ENCODE results near the gene HAUS8.
"Not testable (repeated sequence)": the region's sequence is repeated elsewhere in the genome, so short reads cannot be mapped to it uniquely, and the experiment has no call there.

The HAUS8 gene

GRCh38 chr19:17025361-17025760 lies 49.9 kb downstream of the HAUS8 start:
- H3K36me3 ChIP-seq (ENCODE audit: insufficient read depth, low read length) = no peaks in the 10 kb centered on the region
- H3K4me3 ChIP-seq (ENCODE audit: low read length) = no peak overlapping the region
- H3K9me3 ChIP-seq (replicated peaks; ENCODE audit: low read length) = peaks cover 7% of the 10 kb centered on the region
- H3K4me1 ChIP-seq (ENCODE audit: control insufficient read depth, insufficient read depth, low read length) = no peaks in the 10 kb centered on the region
- no peak overlapping the region for H3K9ac ChIP-seq (ENCODE audit: low read depth, low read length)
- no peak overlapping the region for H3K4me2 ChIP-seq (ENCODE audit: low read length)
- H3K27me3 ChIP-seq (ENCODE audit: control insufficient read depth, insufficient read depth, low read length) = peaks cover 43% of the 10 kb centered on the region

GRCh38 chr19:17024941-17025340 lies 50.3 kb downstream of the HAUS8 start:
- not testable (repeated sequence) for H3K4me3 ChIP-seq (ENCODE audit: low read length); H3K9ac ChIP-seq (ENCODE audit: low read depth, low read length); H3K36me3 ChIP-seq (ENCODE audit: insufficient read depth, low read length); H3K4me2 ChIP-seq (ENCODE audit: low read length); H3K9me3 ChIP-seq (replicated peaks; ENCODE audit: low read length); H3K4me1 ChIP-seq (ENCODE audit: control insufficient read depth, insufficient read depth, low read length)
- peaks cover 40% of the 10 kb centered on the region for H3K27me3 ChIP-seq (ENCODE audit: control insufficient read depth, insufficient read depth, low read length)

DNA sequence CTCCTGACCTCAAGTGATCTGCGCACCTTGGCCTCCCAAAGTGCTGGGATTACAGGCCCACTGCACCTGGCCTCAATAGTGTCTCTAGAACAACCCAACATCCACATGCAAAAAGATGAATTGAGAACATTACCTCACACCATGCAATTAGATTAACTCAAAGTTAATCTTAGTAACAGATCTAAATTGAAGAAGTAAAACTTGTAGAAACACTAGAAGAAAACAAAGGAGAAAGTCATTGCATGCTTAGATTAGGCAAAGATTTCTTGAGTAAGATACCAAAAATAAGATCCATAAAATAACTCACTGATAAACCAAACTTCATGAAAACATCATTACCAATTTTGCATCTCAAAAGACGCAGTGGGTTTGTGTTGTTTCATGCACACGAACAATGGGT lies 51.4 kb downstream of the HAUS8 start:
- no peaks in the 10 kb centered on the region for H3K4me1 ChIP-seq (ENCODE audit: control insufficient read depth, insufficient read depth, low read length)
- H3K4me2 ChIP-seq (ENCODE audit: low read length) = no peak overlapping the region
- peaks cover 7% of the 10 kb centered on the region for H3K9me3 ChIP-seq (replicated peaks; ENCODE audit: low read length)

GRCh38 chr19:17022738-17023137 lies 52.5 kb downstream of the HAUS8 start:
- Histone ChIP-seq H3K36me3 (ENCODE audit: insufficient read depth, low read length) (no peaks in the 10 kb centered on the region), H3K9me3 (replicated peaks; ENCODE audit: low read length) (peaks cover 7% of the 10 kb centered on the region), H3K4me1 (ENCODE audit: control insufficient read depth, insufficient read depth, low read length) (no peaks in the 10 kb centered on the region), H3K9ac (ENCODE audit: low read depth, low read length) (no peak overlapping the region), H3K4me2 (ENCODE audit: low read length) (no peak overlapping the region), H3K4me3 (ENCODE audit: low read length) (no peak overlapping the region), H3K27me3 (ENCODE audit: control insufficient read depth, insufficient read depth, low read length) (peaks cover 28% of the 10 kb centered on the region)

More for the DNA sequence above, 51.4 kb downstream of the HAUS8 start:
- no peak overlapping the region for H3K9ac ChIP-seq (ENCODE audit: low read depth, low read length)
- peaks cover 39% of the 10 kb centered on the region for H3K27me3 ChIP-seq (ENCODE audit: control insufficient read depth, insufficient read depth, low read length)
- no peaks in the 10 kb centered on the region for H3K36me3 ChIP-seq (ENCODE audit: insufficient read depth, low read length)
- no peak overlapping the region for H3K4me3 ChIP-seq (ENCODE audit: low read length)

- H3K4me1 ChIP-seq (ENCODE audit: control insufficient read depth, insufficient read depth, low read length) = no peaks in the 10 kb centered on the region
- H3K9me3 ChIP-seq (replicated peaks; ENCODE audit: low read length) = peaks cover 7% of the 10 kb centered on the region
- no peak overlapping the region for H3K9ac ChIP-seq (ENCODE audit: low read depth, low read length)
These were observed 53.3 kb downstream of the HAUS8 start for GRCh38 chr19:17021793-17022590.

DNA sequence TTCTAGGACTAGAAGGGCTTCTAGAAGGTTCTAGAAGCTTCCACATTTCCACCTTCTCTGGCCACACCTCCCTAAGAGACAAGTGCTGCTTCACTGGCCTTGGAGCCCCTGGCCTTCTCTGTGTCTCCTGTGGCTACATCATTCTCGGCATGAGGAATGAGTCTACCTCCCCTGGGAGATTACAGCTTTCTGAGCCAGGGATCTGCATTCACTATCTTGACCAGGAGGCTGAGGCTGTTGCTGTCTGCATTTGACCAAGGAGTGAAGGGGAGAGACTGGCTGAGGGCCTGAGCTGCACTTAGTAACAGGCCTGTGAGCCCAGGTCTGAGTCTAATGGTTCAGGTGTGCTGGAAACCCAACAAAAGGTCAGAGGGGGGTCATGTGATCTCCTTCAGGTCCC lies 53.9 kb downstream of the HAUS8 start:
- H3K4me3 ChIP-seq (ENCODE audit: low read length) = no peak overlapping the region
- H3K9ac ChIP-seq (ENCODE audit: low read depth, low read length) = no peak overlapping the region
- H3K4me1 ChIP-seq (ENCODE audit: control insufficient read depth, insufficient read depth, low read length) = no peaks in the 10 kb centered on the region
- H3K27me3 ChIP-seq (ENCODE audit: control insufficient read depth, insufficient read depth, low read length) = peaks cover 21% of the 10 kb centered on the region
- peaks cover 7% of the 10 kb centered on the region for H3K9me3 ChIP-seq (replicated peaks; ENCODE audit: low read length)
- no peaks in the 10 kb centered on the region for H3K36me3 ChIP-seq (ENCODE audit: insufficient read depth, low read length)
- H3K4me2 ChIP-seq (ENCODE audit: low read length) = no peak overlapping the region

More at GRCh38 chr19:17021793-17022590, 53.3 kb downstream of the HAUS8 start:
- H3K4me3 ChIP-seq (ENCODE audit: low read length) = no peak overlapping the region
- H3K27me3 ChIP-seq (ENCODE audit: control insufficient read depth, insufficient read depth, low read length) = peaks cover 22% of the 10 kb centered on the region
- no peaks in the 10 kb centered on the region for H3K36me3 ChIP-seq (ENCODE audit: insufficient read depth, low read length)
- H3K4me2 ChIP-seq (ENCODE audit: low read length) = no peak overlapping the region

GRCh38 chr19:17020823-17021222 lies 54.4 kb downstream of the HAUS8 start:
- no peak overlapping the region for H3K9ac ChIP-seq (ENCODE audit: low read depth, low read length)
- H3K4me3 ChIP-seq (ENCODE audit: low read length) = no peak overlapping the region
- H3K27me3 ChIP-seq (ENCODE audit: control insufficient read depth, insufficient read depth, low read length) = peaks cover 16% of the 10 kb centered on the region
- no peaks in the 10 kb centered on the region for H3K36me3 ChIP-seq (ENCODE audit: insufficient read depth, low read length)
- H3K9me3 ChIP-seq (replicated peaks; ENCODE audit: low read length) = peaks cover 7% of the 10 kb centered on the region
- no peak overlapping the region for H3K4me2 ChIP-seq (ENCODE audit: low read length)
- no peaks in the 10 kb centered on the region for H3K4me1 ChIP-seq (ENCODE audit: control insufficient read depth, insufficient read depth, low read length)

- H3K4me3 ChIP-seq (ENCODE audit: low read length) = no peak overlapping the region
- H3K27me3 ChIP-seq (ENCODE audit: control insufficient read depth, insufficient read depth, low read length) = peaks cover 12% of the 10 kb centered on the region
- H3K36me3 ChIP-seq (ENCODE audit: insufficient read depth, low read length) = no peaks in the 10 kb centered on the region
- peaks cover 7% of the 10 kb centered on the region for H3K9me3 ChIP-seq (replicated peaks; ENCODE audit: low read length)
- no peak overlapping the region for H3K9ac ChIP-seq (ENCODE audit: low read depth, low read length)
- H3K4me1 ChIP-seq (ENCODE audit: control insufficient read depth, insufficient read depth, low read length) = no peaks in the 10 kb centered on the region
- H3K4me2 ChIP-seq (ENCODE audit: low read length) = no peak overlapping the region
These were observed 54.9 kb downstream of the HAUS8 start for GRCh38 chr19:17020385-17020784.

DNA sequence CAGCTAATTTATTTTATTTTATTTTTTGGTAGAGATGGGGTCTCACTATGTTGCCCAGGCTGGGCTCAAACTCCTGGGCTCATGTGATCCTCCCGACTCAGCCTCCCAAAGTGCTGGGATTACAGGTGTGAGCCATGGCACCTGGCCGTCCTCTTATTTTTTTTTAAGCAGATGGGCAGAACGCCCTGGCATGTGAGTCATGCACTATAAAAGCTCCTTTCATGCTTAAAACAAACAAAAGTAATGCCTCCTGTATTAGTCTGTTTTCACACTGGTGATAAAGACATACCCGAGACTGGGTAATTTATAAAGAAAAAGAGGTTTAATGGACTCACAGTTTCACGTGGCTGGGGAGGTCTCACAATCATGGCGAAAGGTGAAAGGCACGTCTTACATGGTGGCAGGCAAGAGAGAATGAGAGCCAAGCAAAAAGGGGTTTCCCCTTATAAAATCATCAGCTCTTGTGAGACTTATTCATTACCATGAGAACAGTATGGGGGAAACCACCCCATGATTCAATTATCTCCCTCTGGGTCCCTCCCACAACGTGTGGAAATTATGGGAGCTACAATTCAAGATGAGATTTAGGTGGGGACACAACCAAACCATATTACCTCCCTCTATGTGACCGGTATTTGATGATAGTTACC lies 60.9 kb downstream of the HAUS8 start:
- not testable (repeated sequence) for H3K4me2 ChIP-seq (ENCODE audit: low read length); H3K27me3 ChIP-seq (ENCODE audit: control insufficient read depth, insufficient read depth, low read length); H3K9me3 ChIP-seq (replicated peaks; ENCODE audit: low read length); H3K36me3 ChIP-seq (ENCODE audit: insufficient read depth, low read length); H3K4me3 ChIP-seq (ENCODE audit: low read length); H3K9ac ChIP-seq (ENCODE audit: low read depth, low read length); H3K4me1 ChIP-seq (ENCODE audit: control insufficient read depth, insufficient read depth, low read length)

DNA sequence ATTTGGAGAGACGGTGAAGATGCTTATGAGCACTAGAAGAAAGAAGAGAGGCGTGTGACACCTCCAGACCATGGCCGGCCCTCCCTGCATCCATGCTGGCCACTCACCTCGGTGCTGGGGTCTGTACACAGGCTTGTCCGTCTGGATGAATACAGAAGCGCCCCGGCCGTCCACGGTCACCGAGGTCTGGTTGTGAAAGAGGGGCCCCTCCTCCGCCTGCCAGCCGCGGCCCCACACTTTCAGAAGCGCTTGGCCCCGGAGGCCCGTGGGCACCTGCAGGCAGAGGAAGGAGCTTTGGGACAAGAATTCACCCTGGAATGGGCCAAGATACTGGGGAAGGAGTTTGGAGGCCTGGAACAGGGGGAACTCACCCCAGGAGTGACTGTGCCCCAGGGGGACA lies 63.8 kb downstream of the HAUS8 start:
- Histone ChIP-seq H3K4me2 (ENCODE audit: low read length) (no peak overlapping the region), H3K4me3 (ENCODE audit: low read length) (no peak overlapping the region), H3K9ac (ENCODE audit: low read depth, low read length) (no peak overlapping the region), H3K4me1 (ENCODE audit: control insufficient read depth, insufficient read depth, low read length) (no peaks in the 10 kb centered on the region), H3K9me3 (replicated peaks; ENCODE audit: low read length) (no peaks in the 10 kb centered on the region), H3K36me3 (ENCODE audit: insufficient read depth, low read length) (no peaks in the 10 kb centered on the region), H3K27me3 (ENCODE audit: control insufficient read depth, insufficient read depth, low read length) (peaks cover 2% of the 10 kb centered on the region)

DNA sequence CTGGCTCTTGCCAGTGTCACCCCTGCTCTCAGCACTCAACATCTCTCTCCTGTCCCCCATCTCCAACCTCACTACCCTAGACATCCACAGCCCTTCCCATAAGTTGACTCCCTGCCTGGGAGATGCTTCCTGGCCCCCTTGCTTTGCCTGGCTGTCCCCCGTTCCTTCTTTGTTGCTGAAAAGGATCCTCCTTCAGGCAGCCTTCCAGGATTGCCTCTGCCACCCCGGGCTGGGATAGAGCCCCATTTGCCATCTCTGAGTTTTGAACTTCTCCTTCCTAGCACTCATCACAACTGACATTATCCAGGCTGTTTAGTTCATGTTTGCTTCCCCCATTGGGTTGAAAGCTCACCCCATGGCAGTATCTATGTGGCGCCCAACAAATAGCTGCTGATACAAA lies 68.7 kb downstream of the HAUS8 start:
- Histone ChIP-seq H3K9me3 (replicated peaks; ENCODE audit: low read length) (no peaks in the 10 kb centered on the region), H3K27me3 (ENCODE audit: control insufficient read depth, insufficient read depth, low read length) (no peaks in the 10 kb centered on the region), H3K36me3 (ENCODE audit: insufficient read depth, low read length) (no peaks in the 10 kb centered on the region), H3K4me2 (ENCODE audit: low read length) (no peak overlapping the region), H3K9ac (ENCODE audit: low read depth, low read length) (no peak overlapping the region), H3K4me3 (ENCODE audit: low read length) (no peak overlapping the region), H3K4me1 (ENCODE audit: control insufficient read depth, insufficient read depth, low read length) (no peaks in the 10 kb centered on the region)

DNA sequence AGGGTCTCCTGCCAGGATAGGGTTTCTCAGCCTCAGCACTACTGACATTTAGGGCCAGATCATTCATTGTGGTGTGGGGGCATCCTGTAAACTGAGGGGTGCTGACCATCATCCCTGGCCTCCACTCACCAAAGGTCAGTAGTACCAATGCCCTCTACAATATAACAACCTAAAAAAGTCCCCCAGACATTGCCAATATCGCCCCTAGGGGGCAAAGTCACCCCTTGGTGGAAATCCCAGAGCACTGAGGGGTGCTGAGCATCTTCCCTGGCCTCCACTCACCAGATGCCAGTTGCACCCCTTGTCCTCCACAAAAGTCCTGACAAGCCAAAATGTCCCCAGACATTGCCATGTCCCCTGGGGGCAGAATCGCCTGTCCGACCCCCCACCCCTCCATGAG lies 70.3 kb downstream of the HAUS8 start:
- Histone ChIP-seq H3K9me3 (replicated peaks; ENCODE audit: low read length) (no peaks in the 10 kb centered on the region), H3K4me2 (ENCODE audit: low read length) (no peak overlapping the region), H3K4me3 (ENCODE audit: low read length) (no peak overlapping the region), H3K4me1 (ENCODE audit: control insufficient read depth, insufficient read depth, low read length) (no peaks in the 10 kb centered on the region), H3K9ac (ENCODE audit: low read depth, low read length) (no peak overlapping the region), H3K27me3 (ENCODE audit: control insufficient read depth, insufficient read depth, low read length) (no peaks in the 10 kb centered on the region), H3K36me3 (ENCODE audit: insufficient read depth, low read length) (no peaks in the 10 kb centered on the region)
